Fibroblast of skin of right quadriceps (primary cell): ENCODE results near the gene IGSF10.

Source experiments
- DNase-seq: peaks from one replicate; pipeline ENCODE4 v3.0.0-alpha.2; 2013

IGSF10 gene

GRCh38 chr3:151412989-151413388, 47.9 kb downstream of the IGSF10 start:
- no peak for DNase-seq
